GM12873 (cell line): ENCODE measurements around the gene FGD5.

ENCODE experiments used
- CTCF ChIP-seq: IDR thresholded peaks from 2 replicates; pipeline ENCODE4 v1.5.1; 2012; ENCODE audit warnings: low read depth, mild to moderate bottlenecking, moderate library complexity, low read length, control low read depth; ENCODE audit not compliant: insufficient read depth; ENCODE audit errors: missing control alignments

The FGD5 gene

DNA sequence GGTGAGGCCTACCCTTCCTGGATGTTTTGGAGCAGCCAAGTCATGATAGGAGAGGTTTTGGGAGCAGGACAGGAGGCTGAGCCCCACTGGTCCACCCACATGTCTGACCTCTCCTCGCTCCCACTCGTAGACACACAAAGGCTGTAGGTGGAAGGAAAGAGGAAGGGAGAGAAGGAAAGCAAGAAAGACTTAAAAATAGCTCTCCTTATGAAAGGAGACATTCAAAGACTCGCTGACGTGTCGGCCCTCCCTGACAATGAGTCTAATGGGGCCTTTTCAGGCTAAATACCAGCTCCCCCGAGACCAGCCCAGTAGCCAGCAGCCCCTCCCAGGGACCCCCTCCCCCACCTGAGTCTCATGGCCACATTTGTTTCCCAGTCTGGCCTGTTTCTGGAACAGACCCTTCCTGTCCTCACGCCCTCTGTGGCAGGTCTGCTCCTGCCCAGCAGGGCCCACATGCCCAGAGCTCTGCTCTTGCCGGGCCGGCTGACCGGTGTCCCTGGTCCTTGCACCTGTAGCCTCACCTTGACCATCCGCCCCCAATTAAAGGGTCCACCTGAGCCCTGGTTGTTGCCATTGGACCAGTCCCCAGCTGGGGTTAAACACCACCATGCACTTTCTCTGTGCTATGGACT, 49.3 kb downstream of the FGD5 start:
- no peak for TF ChIP-seq CTCF

DNA sequence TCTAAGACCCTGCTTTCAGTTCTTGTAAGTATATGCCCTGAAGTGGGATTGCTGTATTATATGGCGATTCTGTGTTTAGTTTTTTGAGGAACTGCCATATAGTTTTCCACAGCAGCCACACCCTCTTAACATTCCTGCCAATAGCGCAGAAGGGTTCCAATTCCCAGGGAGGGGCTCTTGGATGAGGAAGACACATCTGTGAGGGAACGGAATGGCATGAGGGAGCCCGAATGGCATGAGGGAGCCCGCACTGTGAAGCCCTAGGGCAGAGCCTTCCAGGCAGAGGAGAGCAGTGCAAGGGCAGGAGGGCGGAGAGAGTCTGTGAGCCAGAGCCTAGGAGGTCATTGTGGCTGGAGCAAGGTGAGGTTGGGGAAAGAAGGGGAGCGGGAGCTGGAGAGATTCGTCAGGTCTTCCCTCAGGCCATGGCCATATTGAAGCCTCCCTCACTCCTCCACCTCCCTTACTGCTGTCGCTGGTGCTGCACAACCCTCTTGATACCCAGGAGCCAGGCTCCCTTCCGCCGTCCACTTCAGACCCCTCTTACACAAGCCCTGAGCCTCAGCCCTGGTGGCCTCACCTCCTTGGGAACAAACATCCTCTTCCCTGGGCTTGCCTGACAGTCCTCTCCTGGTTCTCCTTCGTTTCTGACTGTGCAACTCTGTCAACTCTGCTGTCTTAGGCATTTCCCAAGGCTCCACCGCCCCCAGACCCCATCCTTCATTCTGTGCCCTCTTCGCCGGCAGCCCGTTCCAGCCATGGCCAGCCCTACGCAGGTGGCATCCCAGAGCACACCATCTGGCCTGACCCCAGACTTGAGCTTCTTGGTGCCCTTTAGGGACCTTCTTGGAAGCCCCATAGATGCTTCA, 51.4 kb downstream of the FGD5 start:
- no peak for TF ChIP-seq CTCF

DNA sequence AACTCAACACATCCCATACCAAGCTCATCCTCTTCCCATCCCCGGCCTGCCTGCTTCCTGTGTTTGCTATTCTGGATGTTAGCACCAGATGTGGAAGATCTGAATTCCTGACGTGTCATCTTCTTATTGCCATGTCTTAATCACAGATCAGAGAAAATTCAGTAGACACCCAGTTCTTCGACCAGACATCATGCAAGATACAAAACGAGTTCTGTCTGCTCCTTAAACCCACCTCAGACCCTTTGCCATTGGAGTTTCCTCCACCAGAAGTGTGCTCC, 52.0 kb downstream of the FGD5 start:
- TF ChIP-seq CTCF: no peak

DNA sequence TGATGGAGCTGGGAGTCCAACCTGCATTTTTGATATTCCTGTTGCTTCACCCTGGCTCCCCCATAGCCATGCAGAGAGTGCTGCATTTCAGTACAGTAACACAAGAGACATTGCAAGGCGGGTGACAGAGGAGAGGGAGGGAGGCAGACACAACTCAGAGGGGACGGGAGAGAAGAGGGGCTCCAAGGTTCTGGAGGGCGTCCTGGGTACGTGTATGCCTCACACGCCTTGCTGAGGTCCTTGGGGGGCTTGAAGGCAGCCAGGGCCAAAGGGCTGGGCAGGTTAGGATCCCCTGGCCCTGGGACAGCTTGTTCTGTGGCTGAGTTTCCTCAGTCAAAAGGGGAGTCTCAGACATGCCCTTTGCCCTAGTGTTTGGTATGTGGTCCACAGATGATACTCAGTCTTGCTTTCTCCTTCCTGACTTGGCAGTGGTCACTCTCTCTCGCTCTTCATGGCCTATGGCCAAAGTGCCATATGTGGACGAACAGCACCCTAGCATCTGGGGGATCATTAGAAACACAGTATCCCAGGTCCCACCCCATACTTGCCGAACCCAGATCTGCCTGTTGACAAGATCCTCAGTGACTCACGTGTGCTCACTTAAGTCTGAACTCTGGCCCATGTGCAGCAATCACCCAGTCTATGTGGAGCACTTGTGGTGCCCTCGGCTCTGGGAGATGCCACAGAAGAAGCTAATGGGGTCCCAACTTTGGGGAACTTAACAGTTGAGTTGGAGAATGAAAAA, 52.9 kb downstream of the FGD5 start:
- TF ChIP-seq CTCF: no peak

GRCh38 chr3:14872706-14873105, 53.9 kb downstream of the FGD5 start:
- TF ChIP-seq CTCF: no peak

GRCh38 chr3:14874784-14875183, 56.0 kb downstream of the FGD5 start:
- TF ChIP-seq CTCF: no peak

- TF ChIP-seq CTCF: no peak
Observed at GRCh38 chr3:14875411-14876175, 56.8 kb downstream of the FGD5 start.
